ENCODE measurements around the gene MYL2.

The MYL2 gene

DNA sequence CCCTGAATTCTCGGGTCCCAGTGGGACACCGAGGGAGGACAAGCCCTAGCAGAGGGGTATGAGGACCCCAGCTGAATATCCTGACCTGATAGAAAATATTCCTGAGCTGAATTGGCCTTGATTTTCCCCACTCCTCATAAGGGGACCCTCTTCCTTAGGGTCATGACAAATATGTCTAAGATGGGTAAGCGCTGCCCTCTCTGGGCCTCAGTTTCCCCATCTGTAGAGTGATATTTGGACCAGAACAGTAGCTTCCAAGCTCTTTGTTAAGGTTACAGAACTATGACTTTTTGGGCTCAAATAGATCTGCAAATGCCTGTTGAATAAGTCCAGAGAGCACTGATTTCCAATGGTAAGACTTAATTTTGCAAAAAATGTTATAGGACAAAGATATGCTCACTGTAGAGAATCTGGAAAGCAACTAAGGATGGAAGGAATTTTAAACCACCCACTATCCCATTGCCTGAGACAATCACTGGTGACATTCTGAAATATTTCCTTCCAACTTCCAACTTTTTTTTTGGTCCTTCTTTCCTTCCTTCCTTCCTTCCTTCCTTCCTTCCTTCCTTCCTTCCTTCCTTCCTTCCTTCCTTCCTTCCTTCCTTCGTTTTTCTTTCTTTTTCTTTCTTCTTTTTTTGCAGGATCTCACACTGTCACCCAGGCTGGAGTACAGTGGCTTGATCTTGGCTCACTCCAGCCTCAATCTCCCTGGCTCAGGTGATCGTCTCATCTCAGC, 32.0 kb downstream of the MYL2 start:
- DNase-seq, result no peak

DNA sequence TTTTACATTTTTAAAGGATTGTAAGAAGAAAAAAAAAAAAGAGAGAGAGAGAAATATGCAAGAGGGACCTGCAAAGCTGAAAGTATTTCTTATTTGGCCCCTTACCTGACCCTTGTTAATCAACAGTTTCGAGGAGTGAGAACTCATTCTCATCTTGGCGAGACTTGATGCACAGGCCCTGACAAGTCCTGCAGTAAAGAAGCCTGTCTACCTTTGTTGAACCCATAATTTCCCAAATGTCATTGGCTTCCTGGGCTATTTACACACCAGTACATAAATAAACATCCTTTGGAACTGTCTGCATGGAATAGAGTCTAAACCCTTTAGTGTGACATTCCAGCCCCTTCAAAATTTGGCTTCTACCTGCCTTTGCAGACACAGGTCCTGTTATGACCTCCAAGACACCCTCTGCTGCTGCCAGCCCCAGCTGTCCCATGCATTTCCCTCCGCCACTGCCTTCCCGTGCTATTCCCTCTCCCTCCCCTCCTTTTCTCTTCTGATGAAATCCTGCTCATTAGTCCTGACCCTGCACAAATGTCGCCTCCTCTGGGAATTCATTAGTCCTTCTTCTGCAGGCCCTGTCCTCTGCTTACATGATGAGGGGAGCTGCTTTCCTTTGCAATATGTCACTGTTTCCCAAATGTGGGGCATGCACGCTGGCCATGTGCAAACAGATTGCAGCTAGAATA, 35.1 kb downstream of the MYL2 start:
- no peak for DNase-seq

DNA sequence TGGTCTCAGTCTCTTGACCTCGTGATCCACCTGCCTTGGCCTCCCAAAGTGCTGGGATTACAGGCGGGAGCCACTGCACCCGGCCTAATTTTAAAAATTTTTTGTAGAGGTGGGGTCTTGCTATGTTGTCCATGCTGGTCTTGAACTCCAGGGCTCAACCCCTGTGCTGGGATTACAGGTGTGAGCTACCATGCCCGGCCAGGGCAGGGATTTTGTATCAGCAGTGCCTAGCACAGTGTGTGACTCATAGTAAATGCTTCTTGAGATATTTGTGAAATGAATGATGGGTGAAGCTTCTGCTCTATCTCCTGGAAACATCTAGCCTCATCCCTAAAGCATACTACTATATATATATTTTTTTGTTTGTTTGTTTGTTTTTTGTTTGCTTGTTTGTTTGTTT, 37.1 kb downstream of the MYL2 start:
- DNase-seq, result no peak

DNA sequence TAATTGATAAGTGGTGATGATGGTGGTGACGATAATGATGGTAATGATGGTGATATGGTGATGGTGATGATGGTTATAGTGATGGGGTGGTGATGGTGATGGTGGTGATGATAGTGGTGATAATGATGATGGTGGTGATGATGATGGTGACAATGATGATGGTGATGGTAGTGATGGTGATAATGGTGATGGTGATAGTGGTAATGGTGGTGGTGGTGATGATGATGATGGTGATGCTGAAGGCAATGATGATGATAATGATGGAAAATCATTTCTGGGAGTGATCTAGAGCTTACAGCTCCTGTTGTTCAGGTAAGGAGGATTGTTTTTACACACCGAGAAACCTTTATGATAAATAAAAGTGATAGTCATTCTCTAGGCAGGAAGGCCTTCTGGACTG, 39.7 kb downstream of the MYL2 start:
- DNase-seq, result no peak

DNA sequence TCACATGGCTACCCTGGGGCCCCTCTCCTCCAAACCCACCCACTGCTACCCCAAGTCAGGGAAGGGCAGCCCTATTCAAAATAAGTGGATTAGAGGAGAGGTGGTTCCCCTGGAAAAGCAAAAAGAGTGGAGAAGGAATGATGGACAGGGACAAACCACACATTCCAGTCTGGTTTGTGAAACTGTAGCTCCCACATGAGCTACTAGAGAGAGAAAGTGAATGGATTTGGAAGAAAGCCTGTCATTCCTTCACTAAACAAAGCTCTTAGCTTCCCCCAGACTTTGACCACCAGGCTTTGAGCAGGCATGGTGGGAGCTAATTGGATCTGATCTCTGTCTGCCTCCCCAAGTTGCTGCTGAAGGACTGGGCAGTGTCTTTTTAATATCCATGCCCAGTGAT, 45.6 kb downstream of the MYL2 start:
- no peak for DNase-seq

DNA sequence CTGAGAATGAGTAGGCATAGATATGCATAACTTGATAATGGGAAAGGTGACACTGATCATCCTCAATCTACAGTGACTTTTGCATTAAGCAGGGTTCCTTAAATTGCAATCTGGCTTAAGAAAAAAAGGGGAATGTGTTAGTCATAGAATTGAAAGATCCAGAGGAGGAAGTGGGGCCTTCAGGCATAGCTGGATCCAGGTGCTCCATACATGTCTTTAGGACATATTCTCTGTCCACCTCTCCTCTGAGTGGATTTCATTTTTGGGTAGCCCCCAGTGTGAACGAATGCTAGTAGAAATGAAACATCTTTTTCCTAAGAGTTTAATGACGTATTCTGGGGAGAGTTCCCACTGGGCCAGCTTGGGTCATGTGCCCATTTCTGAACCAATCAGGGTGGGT, 46.0 kb downstream of the MYL2 start:
- no peak for DNase-seq

DNA sequence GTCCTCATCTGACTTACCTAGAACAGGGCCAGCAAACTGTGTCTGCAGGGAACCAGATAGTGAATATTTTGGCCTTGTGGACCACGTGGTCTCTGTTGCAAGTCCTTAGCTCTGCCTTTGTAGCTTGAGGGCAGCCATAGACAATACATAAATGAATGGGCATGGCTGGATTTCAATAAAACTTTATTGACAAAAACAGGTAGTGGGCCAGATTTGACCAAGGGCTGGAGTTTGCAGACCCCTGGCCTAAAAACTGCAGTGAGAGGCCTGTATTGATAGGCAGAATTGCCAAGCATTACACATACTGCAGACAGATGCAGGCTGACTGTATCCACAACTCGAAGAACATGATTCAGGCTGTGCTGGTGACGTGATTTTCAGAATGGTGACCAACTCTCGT, 48.3 kb downstream of the MYL2 start:
- no peak for DNase-seq

DNA sequence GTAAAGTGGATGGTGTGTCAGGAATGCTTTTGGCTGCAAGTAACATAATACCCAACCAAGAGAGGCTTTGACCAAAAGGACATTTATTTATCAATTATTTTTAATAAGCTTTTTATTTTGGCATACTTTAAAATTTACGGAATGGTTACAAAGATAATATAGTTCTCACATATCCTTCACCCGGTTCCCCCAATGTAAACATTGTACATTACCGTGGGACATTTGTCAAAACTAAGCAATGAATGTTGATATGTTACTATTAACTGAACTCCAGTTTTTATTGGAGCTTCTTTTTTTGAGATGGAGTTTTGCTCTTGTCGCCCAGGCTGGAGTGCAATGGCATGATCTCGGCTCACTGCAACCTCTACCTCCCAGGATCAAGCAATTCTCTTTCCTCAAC, 50.6 kb downstream of the MYL2 start:
- no peak for DNase-seq

DNA sequence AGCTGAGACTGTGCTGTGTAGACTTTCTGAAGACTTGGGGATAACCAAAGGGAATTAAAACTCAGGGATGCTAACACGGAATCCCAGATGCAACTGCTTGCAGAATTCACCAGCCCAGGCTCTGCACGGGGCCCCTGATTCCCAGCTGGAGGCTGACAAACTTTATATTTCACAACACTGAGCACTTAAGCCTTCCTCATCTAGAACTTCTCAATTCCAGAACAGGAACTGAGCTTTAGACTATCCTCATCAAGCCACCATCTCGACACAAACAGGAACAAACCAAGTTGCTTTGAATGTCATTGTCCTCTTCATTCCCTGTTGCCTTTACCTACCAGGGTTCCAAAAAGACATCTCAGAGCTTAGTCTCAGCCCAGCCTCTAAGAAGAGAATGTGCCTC, 51.4 kb downstream of the MYL2 start:
- DNase-seq, result no peak

DNA sequence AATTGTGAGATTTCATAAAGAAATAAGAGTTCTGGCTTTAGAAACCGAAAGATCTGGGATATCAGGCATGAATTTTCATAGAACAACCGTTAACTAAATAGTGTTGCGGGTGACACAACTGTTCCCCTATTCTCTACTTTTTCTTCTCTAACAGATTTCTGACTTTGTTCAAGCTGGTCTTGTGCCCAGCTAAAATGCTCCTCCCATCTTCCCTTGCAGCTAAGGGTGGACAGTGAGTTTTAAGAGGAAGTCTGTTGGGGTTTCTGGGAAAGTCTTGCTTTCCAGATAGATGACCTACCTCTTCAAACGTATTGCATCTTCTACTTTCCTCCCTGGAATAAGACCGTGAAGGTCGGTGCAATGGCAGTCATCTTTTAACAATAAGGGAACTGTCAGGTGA, 54.9 kb downstream of the MYL2 start:
- no peak for DNase-seq

DNA sequence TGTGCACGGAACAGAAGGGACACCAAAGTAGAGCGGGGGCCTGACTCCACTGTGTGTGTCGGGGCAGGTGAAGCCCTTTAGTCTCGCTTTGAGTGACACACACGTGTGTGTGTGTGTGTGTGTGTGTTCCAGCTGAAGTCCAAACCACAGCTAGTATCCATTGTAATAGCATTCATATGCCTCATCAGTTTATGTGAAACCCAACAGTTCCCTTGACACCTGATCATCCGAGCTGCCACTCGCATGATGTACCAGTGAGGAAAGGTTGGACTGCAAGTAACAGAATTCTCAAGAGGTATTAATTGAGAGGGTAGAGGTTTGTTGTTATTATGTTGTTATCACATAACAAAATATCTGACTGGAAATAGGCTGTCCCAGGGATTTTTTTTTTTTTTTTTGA, 57.2 kb downstream of the MYL2 start:
- DNase-seq, result no peak

DNA sequence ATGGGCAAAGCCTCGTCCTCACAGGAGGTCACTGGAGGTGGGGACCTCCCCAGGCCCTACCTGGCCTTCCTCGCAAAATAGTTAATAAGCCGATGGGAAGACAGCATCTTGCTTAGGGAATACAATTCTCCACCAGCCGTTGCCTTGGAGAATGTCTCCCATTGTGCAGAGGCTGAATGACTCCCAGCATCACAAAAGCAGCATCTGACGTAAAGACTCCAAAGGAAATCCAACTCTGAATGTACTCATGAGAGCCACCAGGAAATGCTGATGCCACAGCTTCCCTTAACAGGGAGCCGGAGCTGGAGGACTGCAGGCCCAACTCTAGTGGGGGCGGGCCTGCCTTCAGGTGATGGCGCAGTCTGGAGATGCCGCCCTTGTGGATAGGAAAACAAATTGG, 58.0 kb downstream of the MYL2 start:
- no peak for DNase-seq

DNA sequence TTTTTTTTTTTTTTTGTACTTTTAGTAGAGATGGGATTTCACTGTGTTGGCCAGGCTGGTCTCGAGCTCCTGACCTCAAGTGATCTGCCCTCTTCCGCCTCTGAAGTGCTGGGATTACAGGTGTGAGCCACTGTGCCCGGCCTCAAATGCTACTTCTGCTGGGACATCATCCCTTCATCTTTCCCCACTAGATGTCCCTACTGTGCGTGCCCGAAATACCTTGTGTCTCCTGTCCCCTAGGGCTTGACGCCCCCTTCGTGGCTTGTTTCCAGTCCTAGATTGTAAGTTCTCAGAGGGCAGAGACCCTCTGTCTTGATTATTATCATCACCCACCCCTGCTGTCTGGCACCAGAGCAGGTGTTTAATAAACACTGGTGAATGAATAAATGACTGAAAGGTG, 58.6 kb downstream of the MYL2 start:
- DNase-seq, result no peak
